Ammon's horn (tissue), 1 donor: ENCODE data around the gene PGAP6.

Source experiments
- DNase-seq: peaks from one replicate; pipeline ENCODE4 v3.0.0-alpha.2; 2016; ENCODE audit warnings: low spot score

The PGAP6 gene

DNA sequence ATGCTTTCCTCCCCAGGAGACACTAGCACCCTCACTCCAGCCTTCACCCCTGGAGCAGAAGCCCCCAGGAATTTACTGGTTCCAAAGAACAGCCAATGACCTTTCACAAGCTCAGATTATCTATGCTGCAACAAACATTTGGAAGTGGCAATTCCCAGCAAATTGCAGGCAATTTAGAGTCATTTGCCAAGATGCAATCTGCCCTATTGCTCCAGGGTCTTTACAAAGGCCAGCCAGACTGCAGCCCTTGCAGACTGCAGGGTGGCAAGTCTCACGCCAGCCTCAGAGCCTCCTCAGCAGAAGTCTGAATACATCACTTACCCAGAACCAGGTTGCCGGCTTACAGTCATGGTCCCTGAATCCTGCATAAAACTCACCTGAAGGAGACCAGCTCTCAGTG is 51.0 kb downstream of the PGAP6 start:
- DNase-seq, result no peak

- no peak for DNase-seq
Observed at GRCh38 chr16:325375-326145, 56.2 kb downstream of the PGAP6 start.

DNA sequence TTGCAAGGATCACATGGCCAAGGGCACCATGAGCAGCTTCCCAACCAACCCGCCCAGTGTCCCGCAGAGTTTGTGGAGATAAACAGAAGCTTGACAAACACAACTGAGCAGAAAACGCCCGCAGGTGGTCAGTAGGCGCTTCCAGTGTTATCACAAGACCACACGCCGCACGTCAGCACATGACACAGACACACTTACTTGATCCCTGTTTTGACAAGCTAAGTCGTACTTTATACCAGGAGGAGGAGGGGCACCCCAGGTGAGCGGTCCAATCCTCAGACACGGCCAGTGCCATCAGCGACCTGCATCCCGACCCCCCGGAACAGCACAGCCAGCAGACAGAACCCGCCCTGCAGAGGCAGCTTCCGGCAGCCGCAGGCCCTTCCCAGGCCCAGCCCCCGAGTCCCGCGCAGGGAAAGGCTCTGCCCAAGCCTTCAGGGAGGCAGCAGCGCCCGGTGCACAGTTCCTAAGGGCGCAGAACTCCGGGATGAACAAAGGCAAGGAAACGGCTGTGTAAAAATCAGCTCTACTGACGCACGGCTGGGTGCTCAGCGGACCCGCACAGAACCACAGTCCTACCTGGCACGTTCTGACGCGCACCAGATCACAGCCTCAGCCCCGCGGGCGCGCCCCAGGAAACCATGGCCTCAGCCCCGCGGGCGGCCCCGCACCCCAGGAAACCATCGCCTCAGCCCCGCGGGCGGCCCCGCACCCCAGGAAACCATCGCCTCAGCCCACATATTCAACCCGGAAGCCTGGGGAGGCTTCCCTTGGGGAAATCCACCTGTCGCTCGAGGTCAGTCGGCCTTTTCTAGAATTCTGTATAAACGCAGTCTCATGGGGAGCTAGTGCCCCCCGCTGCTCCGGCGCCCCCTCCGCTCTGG is 57.1 kb downstream of the PGAP6 start:
- DNase-seq, result no peak

GRCh38 chr16:324201-324450 is 57.7 kb downstream of the PGAP6 start:
- DNase-seq, result no peak

DNA sequence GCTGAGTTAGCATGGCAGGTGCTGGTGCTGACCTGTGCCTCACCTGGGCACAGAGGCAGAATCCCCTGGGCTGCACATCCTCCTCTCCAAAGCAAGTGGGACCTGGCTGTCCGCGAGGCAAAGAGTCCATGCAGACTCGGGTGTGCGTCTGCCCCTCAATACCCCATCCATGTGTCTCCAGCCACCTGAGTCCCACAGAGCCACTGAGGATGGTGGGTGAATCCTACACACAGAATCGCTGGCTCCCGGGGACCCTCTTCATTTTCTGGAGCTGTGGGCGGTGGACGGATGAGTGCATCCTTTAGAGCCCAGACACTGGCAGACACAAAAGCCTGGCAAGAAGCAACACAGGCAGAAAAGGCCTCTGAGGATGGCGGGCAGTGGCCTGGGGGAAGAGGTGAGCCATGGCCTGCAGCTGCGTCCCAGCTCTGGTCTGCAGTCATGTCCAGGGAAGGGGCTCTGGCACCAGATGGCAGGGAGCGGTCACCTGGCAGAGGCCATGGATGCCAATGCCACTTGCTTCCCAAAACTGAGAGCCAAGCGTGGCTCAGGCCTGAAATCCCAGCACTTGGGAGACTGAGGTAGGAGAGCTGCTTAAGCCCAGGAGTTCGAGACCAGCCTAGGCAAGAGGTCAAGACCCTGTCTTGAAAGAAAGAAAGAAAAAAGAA is 59.2 kb downstream of the PGAP6 start:
- no peak for DNase-seq

GRCh38 chr16:321532-321931 is 60.2 kb downstream of the PGAP6 start:
- DNase-seq, result no peak
